Measurements from ENCODE around the gene RPL32.
"Not testable (repeated sequence)": the region's sequence is repeated elsewhere in the genome, so short reads cannot be mapped to it uniquely, and the experiment has no call there.

DNA sequence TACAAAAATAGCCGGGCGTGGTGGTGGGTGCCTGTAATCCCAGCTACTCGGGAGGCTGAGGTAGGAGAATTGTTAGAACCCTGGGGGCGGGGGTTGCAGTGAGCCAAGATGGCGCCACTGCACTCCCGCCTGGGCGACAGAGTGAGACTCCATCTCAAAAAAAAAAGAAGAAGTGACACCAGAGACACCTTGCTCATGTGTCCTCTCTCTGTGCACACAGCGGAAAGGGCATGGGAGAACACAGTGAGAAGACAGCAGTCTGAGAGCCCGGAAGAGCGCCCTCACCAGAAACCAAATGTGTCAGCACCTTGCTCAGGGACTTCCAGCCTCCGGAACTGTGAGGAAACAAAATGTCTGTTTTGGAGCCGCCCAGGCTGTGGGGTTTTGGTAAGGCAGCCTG lies 40.5 kb upstream of the RPL32 start:
- TF ChIP-seq POLR2A (IDR thresholded peaks at IDR 0.05; ENCODE audit: low read length); GATA1 (IDR thresholded peaks at IDR 0.05; ENCODE audit: low read depth, low read length): not testable (repeated sequence)

All from erythroblast (primary cell).